GM15510 (cell line): ENCODE data around the gene DPH7.
A peak's percentile ranks its signal among the peaks of the same experiment; 100 is the strongest.

Experiments used
- POLR2A ChIP-seq: IDR thresholded peaks from 3 replicates; pipeline ENCODE4 v1.6.1; 2011; ENCODE audit warnings: borderline replicate concordance; ENCODE audit not compliant: insufficient read length; ENCODE audit errors: extremely low read depth

Gene DPH7

DNA sequence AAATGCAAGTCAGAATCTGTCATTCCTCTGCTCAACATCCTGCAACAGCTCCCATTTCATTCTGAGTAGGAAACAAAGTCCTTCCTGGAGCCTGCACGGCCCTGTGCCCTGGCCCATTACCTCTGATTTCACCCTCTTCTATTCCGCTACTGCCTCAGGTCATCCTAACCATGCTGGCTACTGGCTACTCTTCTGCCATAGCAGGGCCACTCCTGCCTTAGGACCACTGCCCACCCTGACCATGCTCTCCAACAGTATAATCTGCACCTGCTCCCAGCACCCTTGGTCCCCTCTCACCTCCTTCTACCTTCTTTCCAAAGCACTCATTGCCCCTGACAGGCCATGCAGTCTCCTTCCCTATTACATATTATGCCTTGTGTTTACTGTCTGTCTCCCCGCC is 8.2 kb downstream of the DPH7 start:
- no peak for TF ChIP-seq POLR2A

- TF ChIP-seq POLR2A: no peak
Measured at GRCh38 chr9:137569609-137570203, 9.0 kb downstream of the DPH7 start.

DNA sequence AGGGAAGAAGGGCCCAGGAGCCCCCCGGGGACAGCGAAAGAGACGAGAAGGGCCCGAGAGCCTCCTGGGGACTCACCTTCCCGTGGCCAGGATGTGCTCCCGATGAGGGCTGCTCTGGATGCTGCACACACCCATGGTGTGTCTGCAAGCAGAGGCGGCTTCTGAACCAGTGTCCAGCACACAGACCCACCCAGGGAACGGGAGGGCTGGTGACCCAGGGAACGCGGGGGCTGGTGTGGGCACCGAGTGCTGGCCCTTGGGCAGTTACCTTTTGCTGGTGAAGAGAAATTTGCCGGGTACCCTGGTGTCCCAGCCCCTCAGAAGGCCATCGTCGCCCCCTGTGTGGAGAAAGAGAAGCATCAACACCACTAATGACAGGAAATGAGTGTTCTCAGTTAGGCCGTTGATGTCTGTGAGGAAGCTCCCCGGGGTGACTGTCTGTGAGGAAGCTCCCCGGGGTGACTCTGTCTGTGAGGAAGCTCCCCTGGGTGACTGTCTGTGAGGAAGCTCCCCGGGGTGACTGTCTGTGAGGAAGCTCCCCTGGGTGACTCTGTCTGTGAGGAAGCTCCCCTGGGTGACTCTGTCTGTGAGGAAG is 13.8 kb downstream of the DPH7 start:
- no peak for TF ChIP-seq POLR2A

- no peak for TF ChIP-seq POLR2A
Measured at GRCh38 chr9:137564134-137564533, 14.6 kb downstream of the DPH7 start.

DNA sequence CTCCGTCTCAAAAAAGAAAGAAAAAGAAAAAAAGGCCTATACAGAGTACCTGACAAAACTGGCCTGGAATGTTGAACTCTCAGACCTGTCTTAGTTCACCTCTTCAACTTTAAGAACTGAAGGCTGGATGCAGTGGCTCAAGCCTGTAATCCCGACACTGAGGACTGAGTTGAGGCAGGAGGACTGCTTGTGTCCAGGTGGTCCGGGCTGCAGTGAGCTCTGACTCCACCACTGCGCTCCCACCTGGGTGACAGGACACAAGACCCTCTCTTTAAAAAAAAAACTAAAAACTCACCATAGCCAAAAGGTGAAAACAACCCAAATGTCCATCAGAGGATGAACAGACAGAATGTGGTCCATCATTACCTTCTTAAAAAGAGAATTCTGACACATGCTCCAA is 20.6 kb downstream of the DPH7 start:
- TF ChIP-seq POLR2A: no peak

- no peak for TF ChIP-seq POLR2A
Measured at GRCh38 chr9:137556069-137556838, 22.5 kb downstream of the DPH7 start.

GRCh38 chr9:137555179-137555578 is 23.5 kb downstream of the DPH7 start:
- TF ChIP-seq POLR2A: no peak

DNA sequence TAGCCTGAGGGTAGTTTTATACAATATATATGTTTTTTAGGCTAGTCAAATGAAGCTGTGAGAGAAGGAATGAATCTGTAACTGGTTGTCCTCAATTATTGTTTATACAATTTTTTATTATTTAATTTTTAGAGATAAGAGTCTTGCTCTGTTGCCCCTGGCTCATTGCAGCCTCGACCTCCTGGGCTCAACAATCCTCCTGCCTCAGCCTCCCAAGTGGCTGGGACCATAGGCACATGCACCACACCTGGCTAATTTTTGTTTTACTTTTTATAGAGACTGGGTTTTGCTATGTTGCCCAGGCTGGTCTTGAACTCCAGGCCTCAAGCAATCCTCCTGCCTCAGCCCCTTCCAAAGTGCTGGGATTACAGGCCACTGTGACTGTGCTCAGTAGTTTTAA is 24.4 kb downstream of the DPH7 start:
- no peak for TF ChIP-seq POLR2A

DNA sequence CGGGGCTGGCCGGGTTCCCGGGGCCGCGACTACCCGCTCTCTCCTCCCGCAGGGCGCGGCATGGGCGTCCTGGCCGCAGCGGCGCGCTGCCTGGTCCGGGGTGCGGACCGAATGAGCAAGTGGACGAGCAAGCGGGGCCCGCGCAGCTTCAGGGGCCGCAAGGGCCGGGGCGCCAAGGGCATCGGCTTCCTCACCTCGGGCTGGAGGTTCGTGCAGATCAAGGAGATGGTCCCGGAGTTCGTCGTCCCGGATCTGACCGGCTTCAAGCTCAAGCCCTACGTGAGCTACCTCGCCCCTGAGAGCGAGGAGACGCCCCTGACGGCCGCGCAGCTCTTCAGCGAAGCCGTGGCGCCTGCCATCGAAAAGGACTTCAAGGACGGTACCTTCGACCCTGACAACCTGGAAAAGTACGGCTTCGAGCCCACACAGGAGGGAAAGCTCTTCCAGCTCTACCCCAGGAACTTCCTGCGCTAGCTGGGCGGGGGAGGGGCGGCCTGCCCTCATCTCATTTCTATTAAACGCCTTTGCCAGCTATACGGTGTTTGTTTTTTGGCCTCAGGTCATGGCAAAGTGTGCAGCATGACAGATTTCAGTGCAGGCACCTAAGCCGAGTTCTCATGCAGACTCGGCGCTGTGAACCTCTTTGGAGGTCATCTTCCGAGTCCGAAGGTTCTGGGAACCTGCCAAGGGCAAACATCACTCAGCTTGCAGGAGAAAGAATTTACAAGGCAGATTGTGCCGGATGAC is 26.5 kb downstream of the DPH7 start:
- no peak for TF ChIP-seq POLR2A

- peak; percentile 92 for TF ChIP-seq POLR2A
Measured at GRCh38 chr9:137551264-137552021, 27.3 kb downstream of the DPH7 start, which contains the start of gene MRPL41. Gene MRPL41, plus strand, starts transcription at chr9:137551879. Its CDS starts 203 bp downstream, at chr9:137552082.

DNA sequence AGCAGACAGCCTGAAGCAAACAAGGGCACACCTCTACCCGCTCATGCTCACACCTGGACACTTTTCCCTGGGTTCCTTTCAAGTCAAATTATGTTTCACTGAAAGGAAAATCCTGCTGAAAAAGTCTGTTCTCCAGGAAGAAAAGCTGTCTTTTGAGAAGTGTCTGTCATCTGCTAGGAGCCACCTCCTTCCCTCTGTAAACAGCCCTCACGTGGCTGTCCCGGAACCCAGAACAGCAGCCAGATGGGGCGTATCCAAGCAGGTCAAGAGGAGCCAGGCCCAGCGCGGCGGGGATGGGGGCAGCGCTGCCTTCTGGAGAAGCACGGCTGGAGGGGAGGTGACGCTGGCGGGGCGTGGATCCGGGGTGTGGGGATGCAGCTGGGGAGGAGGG is 28.5 kb downstream of the DPH7 start, which contains the start of gene PNPLA7:
PNPLA7 (minus strand) TSS at position 172 of the 391 bp plus-strand sequence. CDS start 205 bp downstream, outside the sequence.
- no peak for TF ChIP-seq POLR2A

GRCh38 chr9:137547687-137548543 is 30.8 kb downstream of the DPH7 start:
- no peak for TF ChIP-seq POLR2A

GRCh38 chr9:137545123-137545522 is 33.6 kb downstream of the DPH7 start:
- TF ChIP-seq POLR2A: no peak
